ENCODE results near the gene NHLRC1.

Gene NHLRC1

DNA sequence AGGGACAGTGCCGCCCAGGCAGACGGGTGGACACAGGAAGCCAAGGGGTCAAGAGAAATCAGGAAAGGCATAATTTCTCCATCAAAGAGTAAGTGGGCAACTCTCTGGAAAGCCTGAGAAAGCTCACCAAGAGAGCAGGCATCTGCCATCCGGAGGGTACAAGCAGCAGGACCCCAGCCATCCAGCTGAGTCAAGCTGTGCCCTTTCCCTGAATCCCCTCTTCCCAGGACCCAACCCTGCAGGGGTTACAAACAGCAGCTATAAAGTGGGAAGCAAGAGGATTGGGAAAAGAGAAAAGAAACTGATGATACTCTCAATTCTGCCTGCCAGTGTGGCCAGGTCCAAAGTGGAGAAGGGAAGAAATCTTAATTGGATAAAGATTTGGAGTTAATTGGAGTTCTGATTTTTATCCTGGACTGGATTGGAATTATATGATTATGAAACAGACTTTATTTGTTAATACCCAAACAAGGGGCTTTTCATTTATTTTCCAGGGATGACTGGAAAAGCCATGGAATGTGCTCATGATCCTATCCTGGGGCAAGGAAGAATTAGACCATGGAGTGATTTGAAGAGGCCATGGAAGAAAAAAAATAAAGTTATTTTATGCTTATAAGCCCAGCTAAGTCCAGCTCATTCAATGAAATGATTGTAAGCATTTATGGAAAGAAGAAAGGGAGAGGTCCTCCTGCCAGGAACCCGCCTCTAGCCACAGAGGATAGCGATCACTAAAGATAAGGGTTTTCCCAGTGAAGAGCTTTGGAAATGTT is 34.9 kb downstream of the NHLRC1 start:
- DNase-seq (ENCODE audit: low read depth, low spot score) = no peak

DNA sequence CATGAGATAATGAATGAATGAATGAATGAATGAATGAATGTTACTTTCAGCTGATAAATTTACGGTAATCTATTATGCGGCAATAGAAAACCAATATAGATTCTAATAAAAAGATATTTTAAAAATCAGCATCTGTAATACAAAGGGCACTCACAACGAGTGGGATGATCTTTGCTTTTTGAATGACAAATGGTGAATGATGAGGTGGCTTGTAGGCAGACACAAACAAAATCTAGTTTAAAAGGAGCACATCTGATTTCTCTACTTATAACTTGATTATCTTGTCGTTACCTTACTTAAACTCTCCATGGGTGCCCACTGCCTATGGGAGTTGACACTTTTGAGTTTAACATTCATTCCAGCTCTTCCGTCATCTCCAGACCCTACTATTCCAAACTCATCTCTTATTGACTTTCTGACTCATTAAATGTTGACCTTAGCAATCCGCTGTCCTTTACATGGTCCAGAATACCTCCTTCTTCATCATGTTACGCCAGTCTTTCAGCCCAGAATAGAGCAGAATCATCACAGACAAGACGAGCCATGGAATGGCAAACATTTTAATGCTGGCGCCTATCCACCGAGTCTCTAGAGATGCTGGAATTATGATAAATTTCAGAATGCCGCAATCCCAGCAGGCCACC is 41.3 kb downstream of the NHLRC1 start:
- no peak for DNase-seq (ENCODE audit: low read depth, low spot score)

DNA sequence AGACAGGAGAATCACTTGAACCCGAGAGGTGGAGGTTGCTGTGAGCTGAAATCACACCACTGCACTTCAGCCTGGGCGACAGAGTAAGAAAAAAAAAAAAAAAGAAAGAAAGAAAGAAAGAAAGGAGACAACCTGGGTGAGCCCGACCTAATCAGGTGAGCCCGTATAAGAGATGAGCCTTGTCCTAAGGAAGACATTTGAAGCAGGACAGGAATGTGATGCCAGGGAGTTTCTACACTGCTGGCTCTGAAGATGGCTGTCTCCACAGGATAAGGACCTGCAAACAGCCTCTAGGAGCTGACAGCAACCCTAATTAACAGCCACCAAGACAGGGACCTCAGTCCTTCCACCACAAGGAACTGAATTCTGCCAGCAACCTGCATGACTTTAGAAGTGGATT is 41.9 kb downstream of the NHLRC1 start:
- DNase-seq (ENCODE audit: low read depth, low spot score) = no peak

DNA sequence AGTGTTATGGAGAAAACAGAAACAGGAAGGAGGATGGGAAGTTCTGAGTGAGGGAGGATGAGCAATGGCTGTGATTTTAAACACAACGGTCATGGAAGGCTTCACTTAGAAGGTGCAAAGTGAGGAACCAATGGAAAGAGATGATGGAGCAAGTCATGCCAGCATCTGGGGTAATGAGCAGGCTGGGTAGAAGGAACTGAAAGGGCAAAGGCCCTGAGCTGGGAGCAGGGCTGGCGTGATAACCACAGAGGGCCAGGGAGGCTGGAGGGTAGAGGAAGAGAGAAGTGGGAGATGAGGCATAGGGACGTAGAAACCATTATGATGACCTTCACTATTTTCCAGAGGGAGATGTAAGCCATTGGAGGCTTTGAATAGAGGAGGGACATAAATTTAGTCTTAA is 43.6 kb downstream of the NHLRC1 start:
- no peak for DNase-seq (ENCODE audit: low read depth, low spot score)

GRCh38 chr6:18076231-18076630 is 46.2 kb downstream of the NHLRC1 start:
- DNase-seq (ENCODE audit: low read depth, low spot score) = no peak

- no peak for DNase-seq (ENCODE audit: low read depth, low spot score)
These were observed 49.6 kb downstream of the NHLRC1 start for GRCh38 chr6:18072841-18073240.

GRCh38 chr6:18070486-18070885 is 52.0 kb downstream of the NHLRC1 start:
- DNase-seq (ENCODE audit: low read depth, low spot score) = no peak
